GDM1 (cell line): ENCODE results near the gene CELF2.

Experiments
- DNase-seq: peaks from one replicate; lab custom pipeline; 2025; lab: John Stamatoyannopoulos, UW

Gene CELF2

DNA sequence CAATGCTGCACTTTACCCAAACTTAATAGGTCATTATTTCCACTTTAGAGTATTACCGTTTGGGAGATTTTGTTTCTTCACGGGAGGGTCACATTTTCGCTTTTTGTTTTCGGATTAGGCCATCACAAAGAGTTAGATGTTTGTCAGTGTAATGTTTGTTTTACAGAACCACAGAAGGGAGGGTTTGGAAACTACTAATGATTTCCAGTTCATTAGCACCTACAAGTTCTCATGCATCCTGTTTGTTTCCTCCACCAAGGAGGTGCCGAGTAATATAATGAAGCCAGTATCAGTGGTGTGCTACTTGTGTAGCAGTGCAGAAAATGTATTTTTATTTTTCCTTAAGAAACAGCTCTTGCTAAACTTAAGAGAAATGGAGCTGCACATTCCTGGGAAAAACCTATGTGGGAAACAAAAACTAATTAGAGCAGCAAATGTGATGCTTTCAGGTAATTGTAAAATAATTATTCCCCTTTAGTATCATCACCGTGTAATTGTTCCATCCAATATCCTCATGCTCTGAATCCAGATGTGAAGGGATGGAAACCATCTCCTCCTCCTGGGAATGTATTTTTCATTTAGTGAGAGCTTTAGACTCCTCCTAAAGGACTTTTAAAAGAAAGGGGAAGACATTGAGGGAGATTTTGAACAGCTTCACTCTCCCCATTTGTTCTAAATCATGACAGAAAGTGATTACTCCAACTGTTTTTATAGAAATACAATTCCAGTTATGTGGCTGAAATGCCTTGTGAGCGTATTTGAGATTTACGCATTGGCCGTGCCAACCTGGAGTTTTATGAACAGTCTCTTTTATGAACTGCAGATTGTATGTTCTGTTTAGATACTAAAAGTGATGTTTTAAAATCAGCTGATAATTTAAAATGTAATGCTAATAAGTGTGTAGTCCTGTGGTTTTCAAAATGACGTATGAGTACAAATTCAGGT, 5.6 kb downstream of the CELF2 start:
- DNase-seq = no peak

DNA sequence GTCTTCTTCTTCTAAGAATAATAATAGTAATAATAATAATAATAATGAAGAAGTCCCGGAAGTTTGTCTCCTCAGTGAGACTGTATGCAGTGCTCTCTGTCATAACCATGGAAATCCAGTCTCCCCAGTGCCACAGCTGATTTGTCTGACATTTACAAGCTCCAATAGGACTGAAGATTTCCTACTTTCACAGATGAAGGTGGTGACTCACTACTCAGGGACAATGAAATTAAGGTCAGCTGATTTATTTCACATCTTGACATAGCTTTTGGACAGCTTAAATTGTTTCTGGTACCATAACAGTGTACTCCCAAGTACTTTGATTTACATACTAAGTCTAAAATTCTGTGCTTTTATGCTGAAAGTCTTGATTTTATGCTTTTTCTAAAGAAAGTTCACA, 6.9 kb downstream of the CELF2 start:
- no peak for DNase-seq

DNA sequence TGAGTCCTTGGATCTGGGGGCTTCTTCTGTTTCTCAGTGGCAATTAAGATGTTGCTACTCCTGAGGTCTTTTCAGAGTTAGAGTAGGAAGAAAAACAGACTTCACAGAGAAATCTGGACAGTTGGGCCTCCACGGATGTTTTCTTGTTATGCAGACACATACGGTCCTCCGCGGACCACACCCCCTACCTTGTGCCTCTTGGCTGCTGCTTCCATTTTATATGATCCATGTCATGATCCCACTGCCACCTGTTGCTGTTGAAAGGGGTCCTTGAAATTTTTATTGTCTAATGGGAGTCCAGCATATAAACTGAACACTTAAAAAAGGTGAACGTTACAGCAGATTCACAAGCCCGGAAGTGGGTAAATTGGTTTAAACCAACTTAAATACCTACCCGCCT, 8.3 kb downstream of the CELF2 start:
- no peak for DNase-seq

DNA sequence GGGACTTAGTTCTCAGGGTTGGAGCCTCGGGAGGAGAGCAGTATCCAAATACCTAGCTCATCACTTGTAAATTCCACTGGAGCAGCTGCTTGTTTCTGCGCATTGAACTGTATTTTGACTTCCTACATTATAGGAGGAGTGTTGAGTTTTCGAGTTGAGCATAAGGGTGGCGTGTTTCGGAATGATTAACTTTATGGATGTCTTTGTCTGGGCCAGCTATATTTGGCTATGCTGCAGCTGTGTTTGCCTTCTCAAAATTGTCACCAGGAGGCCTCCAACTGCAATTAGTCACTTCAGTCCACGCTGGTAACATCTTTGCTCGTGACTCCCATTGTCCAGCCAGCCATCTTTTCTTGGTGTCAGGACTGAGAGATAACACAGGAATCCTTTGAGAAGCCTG, 9.1 kb downstream of the CELF2 start:
- no peak for DNase-seq

DNA sequence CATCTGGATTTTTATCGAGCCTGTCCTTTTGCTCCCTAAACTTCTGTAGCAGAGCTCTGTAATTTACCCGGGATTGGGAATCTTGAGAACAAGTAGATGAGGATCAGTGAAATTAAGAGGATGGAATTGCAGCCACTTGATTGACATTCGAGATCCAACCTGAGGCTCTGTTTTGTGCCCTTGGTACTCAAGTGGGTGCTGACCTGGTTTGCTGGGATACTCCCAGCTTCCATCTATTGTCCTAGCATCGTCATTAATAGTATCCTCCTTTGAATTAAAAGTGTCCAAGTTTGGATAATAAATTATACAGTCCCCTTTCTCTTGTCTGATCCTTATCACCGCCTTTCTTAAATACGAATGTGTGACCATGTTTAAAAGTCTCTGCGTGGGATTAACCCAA, 17.1 kb downstream of the CELF2 start:
- no peak for DNase-seq

DNA sequence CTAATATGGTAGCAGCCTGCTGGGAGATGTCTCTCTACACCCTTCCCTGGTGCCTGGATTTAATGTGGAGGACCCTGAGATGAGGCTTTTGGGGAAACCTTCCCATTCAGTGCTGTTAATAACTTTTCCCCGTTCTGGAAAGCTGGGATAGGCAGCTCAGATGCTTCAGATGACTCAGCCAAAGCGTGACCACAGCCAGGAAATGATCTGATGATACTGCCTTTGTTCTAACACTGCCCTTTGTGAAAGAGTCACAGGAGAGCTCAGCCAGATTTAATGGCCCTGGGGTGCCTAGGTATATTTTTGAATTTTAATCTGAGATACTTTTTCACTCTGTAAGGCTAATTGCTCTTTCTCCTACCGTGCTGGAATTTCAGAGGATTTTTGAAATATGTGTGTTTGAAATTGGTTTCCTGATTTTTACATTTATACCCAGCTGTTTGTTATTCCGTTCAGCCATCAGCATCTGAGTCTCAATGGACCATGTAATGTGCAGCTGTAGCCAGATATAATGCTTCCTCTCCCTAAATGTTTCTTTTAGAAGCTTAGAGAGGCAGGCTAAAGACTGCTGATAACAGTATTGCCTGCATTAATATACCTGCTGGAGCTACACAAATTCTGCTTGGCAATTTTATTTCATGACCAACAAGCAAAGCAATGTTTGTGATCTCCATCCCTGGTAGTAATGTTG, 17.8 kb downstream of the CELF2 start:
- DNase-seq = no peak

DNA sequence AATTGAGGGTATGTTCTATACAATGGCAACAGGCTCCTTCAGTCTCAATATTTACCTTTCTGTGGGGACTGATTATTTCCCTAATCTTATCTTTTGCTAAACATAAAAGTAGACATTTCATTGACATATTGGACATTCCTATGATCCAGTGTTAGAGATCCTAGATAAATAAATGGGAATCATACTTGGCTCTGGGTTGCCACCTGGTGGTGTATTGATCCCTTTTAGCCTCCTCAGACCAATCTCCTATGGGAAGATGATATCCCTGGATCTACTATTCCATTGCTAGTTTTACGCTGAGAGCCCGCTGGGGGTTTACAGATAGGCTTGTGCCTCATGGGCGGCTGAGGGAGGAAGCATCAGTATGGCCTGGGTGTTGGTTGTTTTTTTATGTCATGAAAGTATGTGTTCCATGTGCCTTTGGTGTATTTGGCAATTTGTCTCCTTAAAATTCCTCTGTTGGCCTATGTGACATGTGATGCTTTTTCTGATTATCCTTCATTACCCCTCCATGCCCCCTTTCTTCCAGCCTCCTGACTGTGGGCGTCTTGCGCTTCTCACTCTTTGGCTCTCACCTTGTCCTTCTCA, 18.8 kb downstream of the CELF2 start:
- no peak for DNase-seq

DNA sequence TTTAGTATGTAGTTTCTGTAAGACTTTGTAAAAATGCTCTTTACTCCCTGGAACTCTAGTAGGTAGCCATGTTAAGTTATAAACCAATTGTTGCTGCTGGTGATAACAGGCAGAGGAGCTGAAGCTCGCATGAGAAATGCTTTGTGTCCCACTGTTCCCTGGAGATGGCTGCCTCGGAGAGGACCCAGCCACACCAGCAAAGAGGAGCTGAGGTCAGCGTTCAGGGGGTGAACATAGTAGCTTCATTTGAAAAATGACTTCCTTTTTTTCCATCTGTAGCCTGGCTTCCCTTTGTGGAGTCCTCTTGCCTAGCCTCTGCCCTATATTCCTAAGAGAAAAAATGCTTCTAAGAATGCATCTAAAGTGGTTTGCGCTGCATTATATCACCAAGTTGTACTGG, 20.3 kb downstream of the CELF2 start:
- no peak for DNase-seq

DNA sequence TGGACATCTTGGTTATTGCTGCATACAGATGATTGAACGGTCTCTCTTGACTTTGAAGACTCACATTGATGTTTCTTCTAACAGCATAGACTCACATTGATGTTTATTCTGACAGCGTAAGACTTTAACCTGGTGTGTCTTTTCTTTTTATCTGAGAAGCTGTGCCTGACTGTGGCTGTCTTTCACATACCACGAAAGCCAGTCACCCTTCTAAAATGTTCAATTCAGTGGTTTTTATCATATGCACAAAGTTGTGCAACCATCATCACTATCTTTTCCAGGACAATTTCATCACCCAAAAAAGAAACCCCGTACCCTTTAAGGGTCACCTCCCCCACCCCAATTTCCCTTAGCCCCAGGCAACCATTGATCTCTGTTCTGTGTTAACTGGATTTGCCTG, 24.7 kb downstream of the CELF2 start:
- no peak for DNase-seq

DNA sequence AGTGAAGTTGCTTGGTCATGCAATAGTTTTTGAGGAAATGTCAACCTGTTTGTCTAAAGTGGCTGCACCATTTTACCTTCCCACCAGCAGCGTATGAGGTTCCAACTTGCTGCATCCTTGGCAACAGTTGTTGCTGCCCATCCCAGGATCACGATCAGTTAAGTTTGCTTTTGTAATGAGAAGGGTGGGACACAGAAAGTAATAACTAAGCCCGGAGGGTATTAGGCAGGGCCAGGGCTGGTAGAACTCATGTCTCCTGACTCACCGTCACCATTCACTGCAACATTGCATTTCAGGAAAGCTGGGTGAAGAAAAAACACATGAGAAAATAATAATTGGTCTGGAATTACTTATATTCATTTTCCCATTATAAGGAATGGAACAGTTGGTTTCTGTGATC, 25.4 kb downstream of the CELF2 start:
- DNase-seq = no peak

DNA sequence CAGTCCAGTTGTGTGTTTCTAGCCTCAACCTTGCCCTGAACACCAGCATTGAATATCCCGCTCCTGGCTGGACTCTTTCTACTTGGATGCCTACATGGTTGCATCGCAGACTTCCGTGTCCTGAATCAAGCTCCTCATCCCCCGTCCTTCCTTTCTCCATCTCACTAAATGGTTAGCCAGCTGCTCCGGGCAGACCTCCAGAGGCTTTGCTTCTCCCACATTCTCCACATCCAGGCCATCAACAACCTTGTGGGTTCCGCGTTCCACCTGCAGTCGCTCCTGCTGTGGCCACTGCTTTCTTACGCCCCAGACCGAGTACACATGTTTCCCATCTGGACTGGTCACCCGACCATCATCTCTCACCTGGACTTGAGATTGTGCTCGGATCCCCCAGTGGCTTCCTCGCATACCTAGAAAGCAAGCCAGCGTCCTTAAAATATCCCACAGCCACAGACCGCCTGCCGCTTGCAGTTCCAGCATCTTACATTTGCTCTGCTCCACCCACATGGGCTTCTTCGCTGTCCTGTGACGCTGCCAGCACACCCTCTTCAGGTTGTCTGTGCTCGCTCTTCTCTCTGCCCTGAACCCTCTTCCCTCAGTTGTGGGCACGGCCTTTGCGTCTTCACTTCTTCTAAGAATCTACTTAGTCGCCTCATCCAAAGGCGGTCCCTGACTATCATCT, 25.9 kb downstream of the CELF2 start:
- no peak for DNase-seq

DNA sequence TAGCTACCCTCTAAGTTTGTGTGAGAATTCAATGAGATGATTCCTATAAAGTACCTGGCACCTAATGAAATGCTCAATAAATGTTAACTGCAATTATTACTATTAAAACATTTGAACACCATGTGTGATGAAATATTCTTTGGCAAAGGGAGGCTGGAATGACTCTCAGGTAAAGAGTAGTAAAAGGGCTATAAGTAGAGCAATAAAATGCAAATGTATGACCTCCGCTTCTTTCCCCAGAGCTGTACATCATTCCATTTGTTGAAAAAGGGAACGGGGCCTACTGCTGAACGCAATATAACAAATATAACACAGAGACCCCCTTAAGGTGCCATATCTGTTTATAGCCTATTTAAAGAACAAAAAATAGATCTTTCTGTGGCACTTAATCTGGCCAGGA, 27.8 kb downstream of the CELF2 start:
- DNase-seq = no peak

DNA sequence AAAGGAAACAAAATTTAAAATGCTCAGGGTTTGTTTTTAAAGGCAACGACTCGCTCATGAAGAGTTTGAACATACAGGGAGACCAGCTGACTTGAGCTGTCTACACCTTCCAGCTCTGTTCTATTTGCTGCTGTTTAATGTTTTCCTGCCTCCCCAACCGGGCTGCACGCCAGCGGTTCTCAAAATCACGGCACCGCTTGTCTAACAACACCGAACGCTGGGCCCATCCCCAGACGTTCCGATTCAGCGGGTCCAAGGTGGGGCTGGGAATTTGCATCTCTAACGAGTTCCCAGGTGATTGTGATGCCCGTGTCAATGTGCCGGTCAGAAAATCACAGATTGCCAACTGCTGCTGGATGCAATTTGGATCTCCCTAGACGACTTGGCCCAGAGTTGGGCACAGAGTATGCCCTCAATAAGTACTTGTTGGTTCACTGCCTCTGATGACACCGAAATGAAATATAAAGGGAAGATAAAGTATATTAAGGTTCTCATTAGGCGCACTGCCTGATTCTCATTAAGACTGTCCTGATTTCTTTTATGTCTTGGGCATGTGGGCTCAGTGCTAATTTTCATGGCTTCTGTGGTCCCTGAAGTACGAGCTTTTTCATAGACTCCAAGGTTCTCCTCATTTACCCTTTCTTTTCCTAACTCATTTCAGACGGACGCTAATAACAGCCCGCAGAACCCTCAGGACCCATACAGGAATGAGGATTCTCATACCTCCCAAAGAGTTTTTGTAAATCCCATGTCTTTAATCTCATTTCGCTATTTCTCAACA, 28.5 kb downstream of the CELF2 start:
- no peak for DNase-seq

DNA sequence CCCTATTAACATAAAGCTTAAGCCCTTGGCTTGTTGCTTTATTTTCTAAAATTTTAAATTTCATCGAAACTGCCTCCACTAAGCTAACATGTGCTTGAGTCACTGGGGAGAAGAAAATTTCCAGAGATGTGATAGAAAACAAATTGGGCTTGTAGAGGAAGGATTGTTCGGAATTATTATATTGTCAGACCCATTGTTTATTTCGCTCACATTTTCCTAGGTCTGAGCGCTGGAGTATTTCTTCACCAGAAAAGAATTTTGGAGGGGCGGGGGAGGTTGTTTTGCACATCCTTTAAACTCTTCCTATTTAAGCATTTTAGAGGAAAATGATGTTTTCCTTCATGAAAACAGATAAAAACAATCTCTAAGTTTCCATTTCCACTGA, 29.1 kb downstream of the CELF2 start:
- no peak for DNase-seq

DNA sequence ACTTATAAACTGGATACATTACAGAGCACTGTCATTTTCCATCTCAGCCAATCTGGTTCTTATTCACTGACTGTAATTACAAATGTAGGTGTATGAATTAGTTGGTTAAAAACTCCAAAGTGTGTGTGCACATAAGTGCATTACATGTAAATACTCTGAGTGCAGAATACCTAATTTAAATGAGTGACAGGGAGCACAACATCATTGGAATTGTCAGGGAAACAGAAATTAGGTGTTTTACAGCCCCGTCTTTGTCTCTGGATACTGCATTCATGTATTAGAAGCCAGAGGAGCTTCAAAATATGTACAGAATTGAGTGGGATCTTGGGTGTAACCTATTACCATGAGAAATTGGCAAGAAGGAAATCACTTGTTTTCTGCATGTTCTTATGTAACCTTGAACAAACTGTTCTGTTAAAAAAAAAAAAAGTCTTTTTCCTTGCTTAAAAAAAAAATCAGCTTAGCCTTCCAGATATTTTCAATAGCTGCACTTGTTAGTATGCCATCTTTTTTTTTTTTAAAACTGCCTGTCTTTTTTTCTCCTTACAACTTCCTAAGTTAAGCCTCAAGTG, 31.1 kb downstream of the CELF2 start:
- DNase-seq = no peak

DNA sequence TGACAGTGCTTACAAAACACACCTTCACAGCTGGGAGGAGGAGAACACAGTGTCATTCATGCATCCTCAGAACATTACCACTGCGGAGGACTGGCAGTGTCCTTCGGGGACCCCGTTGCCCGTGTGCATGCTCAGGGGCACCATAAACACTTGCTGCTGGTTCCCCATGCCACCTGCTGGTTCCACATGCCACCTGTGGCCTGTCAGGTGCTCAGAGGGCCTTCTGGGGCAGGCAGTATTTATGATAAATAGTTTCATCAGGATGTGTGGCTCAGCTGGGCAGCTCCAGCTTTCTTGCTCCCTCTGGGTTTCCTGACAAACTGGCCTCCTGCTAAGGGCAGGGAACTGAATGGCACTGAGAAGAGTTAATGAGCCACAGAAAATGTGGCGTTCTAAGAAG, 32.1 kb downstream of the CELF2 start:
- DNase-seq = no peak

DNA sequence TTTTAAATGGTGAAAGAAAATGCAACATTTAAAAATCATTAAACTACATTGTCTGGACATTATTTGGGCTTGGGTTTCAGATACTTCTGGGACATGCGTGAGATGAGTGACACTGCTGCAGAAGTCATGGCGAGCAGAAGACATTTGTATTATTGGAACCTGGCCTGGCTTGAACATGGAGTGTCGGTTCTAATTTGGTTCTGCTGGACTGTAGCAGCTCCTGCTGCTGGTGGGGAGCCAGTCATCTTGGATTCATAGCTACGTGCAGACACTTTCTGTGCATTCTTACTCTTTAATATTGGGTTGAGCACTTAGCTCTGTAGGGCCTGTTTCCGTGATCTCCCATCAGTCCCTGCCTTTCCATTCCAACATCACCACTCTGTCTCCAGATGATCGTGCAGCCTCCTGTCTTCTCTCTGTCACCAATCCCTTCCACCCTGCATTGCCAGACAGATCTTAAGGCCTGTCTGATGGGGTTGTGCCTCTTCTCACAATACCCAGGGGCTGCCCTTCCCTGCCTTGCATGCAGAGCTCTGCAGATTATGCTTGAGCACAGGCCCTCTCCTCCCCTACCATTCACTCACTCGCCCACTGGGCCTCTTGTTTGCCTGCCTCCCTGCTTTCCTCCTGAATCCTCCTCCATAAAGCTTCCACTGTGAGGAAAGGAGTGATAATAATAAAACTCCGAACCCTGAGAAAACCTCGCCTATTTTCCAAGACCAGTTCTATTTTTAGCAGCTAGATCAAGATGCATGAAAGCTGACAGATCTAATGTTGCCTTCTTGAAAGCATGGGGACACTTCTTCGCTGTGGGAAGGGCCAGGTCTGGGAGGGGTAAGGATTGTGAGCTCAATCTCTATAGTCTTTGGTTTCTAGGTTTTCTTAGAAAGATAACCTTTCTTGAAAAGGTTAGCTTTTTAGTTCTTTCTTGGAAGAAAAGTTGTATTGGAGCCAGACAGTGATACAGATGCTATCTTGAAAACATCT, 32.9 kb downstream of the CELF2 start:
- no peak for DNase-seq

DNA sequence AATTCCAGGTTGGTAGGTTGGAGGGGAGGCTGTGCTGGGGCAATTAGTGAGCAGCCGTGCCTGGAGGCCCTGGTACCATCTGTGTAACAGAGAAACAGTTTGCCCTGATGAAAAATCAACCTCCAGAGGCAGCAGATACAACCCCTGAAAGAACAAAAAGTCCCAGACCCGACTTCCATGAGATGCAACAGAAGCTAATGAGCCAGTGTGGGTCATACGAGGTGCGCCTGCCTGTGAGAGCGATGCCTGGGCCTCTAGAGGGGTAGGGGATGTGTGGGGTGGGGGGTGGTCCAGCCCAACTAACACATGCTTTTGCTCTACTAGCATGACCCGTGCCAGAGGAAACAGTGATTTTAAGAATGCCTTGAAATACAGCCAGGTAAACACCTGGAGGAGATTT, 39.3 kb downstream of the CELF2 start:
- no peak for DNase-seq

DNA sequence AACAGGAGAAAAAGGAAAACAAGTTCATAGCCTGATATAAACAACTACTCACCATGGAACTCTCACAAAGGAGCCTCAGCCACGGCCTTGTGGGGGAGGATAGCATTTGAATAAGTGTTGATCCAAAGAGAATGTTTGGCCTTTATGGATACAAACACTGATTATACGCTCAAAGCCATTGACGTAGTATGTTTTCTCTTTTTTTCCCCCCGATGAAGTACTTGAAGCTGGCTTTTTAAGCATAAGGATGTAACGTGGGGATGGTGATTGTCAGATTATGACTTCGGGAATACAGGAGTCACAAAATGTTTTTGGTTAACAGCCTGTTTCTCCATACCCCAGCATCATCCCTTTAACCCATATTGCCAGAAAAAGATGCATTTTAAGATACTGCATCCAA, 39.8 kb downstream of the CELF2 start:
- DNase-seq = no peak

DNA sequence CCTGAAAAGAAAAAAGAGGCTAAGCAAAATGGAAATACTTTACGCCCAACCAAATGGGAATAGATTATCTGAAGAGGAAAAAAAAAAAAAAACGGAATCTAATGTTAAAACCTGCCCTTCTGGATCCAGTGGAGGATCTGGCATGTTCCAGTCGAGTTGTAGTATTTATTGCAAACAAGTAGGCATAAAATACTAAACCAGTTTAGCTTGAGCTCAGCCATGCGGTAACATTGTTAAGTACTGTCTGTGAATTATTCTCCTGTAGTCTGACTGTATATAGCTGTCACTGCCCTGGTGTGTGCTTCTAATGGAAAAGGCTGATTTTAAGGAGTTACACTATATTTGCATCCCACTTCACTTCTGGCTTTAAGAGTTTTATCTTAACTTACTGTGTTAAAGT, 40.3 kb downstream of the CELF2 start:
- DNase-seq = no peak
